AG10803 (cell line): Measurements from ENCODE around the gene CTNNA2.

Experiments used
- DNase-seq: peaks from one replicate; pipeline ENCODE4 v3.0.0; 2010; ENCODE audit warnings: low read depth
- H3K4me3 ChIP-seq: 2 replicates; pipeline ENCODE4 v1.5.1; 2011; ENCODE audit warnings: mild to moderate bottlenecking, low read length, control low read depth
- TF ChIP-seq, protein P1 (sequence below): conservative IDR thresholded peaks from 2 replicates; pipeline ENCODE4 v1.5.1; 2011; ENCODE audit warnings: mild to moderate bottlenecking, low read length, control low read depth, inconsistent platforms

The CTNNA2 gene

GRCh38 chr2:80490964-80491363 is 978.1 kb downstream of the CTNNA2 start:
- DNase-seq, result no peak

GRCh38 chr2:80496346-80496745 is 983.5 kb downstream of the CTNNA2 start:
- TF ChIP-seq, protein P1, sequence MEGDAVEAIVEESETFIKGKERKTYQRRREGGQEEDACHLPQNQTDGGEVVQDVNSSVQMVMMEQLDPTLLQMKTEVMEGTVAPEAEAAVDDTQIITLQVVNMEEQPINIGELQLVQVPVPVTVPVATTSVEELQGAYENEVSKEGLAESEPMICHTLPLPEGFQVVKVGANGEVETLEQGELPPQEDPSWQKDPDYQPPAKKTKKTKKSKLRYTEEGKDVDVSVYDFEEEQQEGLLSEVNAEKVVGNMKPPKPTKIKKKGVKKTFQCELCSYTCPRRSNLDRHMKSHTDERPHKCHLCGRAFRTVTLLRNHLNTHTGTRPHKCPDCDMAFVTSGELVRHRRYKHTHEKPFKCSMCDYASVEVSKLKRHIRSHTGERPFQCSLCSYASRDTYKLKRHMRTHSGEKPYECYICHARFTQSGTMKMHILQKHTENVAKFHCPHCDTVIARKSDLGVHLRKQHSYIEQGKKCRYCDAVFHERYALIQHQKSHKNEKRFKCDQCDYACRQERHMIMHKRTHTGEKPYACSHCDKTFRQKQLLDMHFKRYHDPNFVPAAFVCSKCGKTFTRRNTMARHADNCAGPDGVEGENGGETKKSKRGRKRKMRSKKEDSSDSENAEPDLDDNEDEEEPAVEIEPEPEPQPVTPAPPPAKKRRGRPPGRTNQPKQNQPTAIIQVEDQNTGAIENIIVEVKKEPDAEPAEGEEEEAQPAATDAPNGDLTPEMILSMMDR, result no peak
- no peak overlapping the region for H3K4me3 ChIP-seq
- no peak for DNase-seq

More at GRCh38 chr2:80490964-80491363, 978.1 kb downstream of the CTNNA2 start:
- no peak overlapping the region for H3K4me3 ChIP-seq
- TF ChIP-seq, protein P1, result no peak

DNA sequence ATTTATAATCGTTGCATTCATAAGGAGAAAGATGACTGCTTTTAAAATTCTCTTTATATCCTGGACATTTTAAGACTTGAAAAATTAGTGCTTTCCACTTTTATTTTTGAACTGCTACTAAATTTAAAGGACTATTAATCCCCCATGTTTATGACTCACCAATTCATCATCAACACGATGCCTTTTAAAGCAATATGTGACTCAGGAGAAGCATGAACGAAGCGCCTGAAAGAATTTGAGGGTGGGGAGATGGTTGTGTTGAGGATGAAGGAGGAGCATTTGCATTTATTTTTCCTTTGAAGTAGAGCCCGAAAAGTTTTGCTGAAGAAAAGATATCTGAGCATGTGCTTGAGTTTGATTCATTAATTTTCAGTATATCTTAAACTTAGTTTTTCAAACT is 983.9 kb downstream of the CTNNA2 start:
- H3K4me3 ChIP-seq, result no peak overlapping the region
- peak; percentile 42 for DNase-seq
- TF ChIP-seq, protein P1, result no peak

GRCh38 chr2:80499095-80499494 is 986.2 kb downstream of the CTNNA2 start:
- TF ChIP-seq, protein P1, result peak; percentile 77
- DNase-seq, result peak; percentile 48
- H3K4me3 ChIP-seq, result no peak overlapping the region

GRCh38 chr2:80501874-80502624 is 989.2 kb downstream of the CTNNA2 start:
- DNase-seq, result no peak
- TF ChIP-seq, protein P1, result no peak
- H3K4me3 ChIP-seq, result no peak overlapping the region

DNA sequence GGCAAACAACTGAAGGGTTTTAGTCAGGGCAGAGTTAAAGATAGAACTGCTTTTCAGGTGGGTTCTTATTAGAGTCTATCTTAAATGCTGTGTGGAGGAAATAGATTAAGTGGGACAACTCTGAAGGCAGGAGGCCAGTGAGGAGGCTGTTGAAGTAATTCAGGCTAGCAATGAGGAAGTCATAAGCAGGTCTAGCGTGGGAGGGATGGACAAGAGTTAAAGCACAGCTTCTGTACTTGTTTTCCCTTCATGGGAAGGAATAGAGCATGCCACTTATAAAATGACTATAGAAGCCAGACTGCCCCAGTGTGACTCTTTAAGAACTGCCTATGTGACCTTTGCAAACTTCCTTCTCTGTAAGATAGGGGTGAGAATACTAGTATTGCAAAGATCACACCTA is 993.7 kb downstream of the CTNNA2 start:
- H3K4me3 ChIP-seq, result no peak overlapping the region
- TF ChIP-seq, protein P1, result no peak
- DNase-seq, result no peak

DNA sequence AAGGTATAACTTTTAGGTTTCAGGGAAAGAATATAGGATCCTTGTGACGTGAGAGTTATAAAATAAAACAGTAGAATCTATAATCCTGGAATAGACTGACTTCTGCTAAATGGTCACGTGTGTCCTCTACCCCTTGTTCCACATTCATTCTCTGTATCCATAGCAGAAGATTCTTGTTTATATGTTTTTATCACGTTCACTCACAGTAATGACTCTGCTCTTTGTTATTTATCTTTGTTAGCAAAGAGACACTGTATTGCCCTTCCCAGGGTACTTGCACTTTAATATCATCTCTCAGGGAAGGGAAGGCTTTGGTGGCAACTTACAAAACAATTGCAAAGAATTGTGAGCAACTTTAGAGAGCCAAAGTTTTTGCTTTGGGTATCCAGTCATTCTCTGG is 997.9 kb downstream of the CTNNA2 start:
- TF ChIP-seq, protein P1, result no peak
- no peak overlapping the region for H3K4me3 ChIP-seq
- DNase-seq, result no peak
